OCI-LY1 (cell line): Measurements from ENCODE around the gene KAT7.

ENCODE experiments used
- EZH2 ChIP-seq: fragments of 200-600 bp; sonication (generic), shearing (Covaris generic); IDR thresholded peaks from 2 replicates; pipeline ENCODE4 v1.8.0; 2017; ENCODE audit warnings: borderline replicate concordance, mixed run types, mild to moderate bottlenecking, antibody characterized with exemption, low read length, moderate library complexity, mixed read lengths
- TF ChIP-seq, protein P1 (sequence below): fragments of 200-600 bp; sonication (generic), shearing (Covaris generic); IDR thresholded peaks from 2 replicates; pipeline ENCODE4 v1.5.1; 2017; ENCODE audit warnings: mild to moderate bottlenecking, antibody characterized with exemption, low read length, moderate library complexity, mixed read lengths

DNA sequence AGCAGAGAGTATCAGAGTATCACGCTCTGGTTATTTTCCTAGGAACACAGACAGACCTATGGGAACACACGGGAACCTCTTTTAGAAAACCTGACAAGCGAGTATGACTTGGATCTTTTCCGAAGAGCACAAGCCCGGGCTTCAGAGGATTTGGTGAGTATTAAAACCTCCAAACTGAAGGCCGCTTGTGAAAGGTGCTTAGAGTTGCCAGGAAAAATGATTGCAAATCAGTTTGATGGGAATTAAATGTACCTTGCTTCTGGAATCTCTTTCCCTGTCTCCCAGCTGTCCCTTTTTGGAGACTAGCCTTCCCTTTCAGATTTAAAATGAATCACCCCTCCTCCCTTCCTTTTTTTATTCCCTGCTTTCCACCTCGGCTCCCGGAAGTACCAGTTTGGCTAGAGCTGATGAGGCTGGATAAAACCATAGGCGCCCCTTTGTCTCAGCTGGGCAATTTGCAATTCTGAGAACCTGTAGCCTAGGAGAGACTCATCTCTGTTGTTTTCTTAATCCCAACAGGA lies 27.3 kb downstream of the KAT7 start:
- TF ChIP-seq, protein P1, sequence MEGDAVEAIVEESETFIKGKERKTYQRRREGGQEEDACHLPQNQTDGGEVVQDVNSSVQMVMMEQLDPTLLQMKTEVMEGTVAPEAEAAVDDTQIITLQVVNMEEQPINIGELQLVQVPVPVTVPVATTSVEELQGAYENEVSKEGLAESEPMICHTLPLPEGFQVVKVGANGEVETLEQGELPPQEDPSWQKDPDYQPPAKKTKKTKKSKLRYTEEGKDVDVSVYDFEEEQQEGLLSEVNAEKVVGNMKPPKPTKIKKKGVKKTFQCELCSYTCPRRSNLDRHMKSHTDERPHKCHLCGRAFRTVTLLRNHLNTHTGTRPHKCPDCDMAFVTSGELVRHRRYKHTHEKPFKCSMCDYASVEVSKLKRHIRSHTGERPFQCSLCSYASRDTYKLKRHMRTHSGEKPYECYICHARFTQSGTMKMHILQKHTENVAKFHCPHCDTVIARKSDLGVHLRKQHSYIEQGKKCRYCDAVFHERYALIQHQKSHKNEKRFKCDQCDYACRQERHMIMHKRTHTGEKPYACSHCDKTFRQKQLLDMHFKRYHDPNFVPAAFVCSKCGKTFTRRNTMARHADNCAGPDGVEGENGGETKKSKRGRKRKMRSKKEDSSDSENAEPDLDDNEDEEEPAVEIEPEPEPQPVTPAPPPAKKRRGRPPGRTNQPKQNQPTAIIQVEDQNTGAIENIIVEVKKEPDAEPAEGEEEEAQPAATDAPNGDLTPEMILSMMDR = no peak
- TF ChIP-seq EZH2 = no peak
